Measurements from ENCODE around the gene PPFIA4. TPM values are rescaled to one million over a fixed set of nuclear protein-coding genes. Genes with fewer than 3 reads are reported as not detected.

Gene PPFIA4
- total RNA-seq, 1 experiment from 2014 or later: 21.1 TPM

DNA sequence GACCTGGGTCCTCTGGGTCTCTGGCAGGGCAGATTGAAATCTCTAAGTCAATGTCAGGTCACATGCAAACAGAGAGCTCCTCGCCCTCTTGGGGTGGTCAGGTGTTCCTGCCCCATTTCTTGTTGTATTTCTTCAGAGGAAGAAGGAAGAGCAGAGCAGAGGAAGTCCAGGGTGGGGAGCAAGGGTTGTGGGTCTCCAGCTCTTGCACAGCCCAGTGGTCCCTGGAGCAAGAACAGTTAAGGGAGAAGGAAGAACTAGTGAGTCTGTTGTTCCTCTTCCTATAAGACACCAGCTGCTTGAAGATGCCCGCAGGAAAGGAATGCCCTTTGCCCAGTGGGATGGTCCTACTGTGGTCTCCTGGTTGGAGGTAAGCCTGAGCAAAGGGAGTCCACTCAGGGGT lies 33.2 kb downstream of the PPFIA4 start:
- TF ChIP-seq ELF4 (CRISPR knock-in tag; IDR thresholded peaks at IDR 0.05; ENCODE audit: low read depth) (no peak), HMGXB4 (CRISPR knock-in tag; IDR thresholded peaks at IDR 0.05) (no peak), GABPB1 (CRISPR knock-in tag; IDR thresholded peaks at IDR 0.05) (no peak), TP53 (CRISPR knock-in tag; IDR thresholded peaks at IDR 0.05) (no peak), CREB1 (CRISPR knock-in tag; IDR thresholded peaks at IDR 0.05) (no peak), NR2C2 (CRISPR knock-in tag; IDR thresholded peaks at IDR 0.05) (no peak), JAZF1 (CRISPR knock-in tag; IDR thresholded peaks at IDR 0.05) (no peak), ZNF138 (CRISPR knock-in tag; conservative IDR thresholded peaks at IDR 0.05) (no peak), FOXP4 (CRISPR knock-in tag; IDR thresholded peaks at IDR 0.05) (no peak), MYBL2 (CRISPR knock-in tag; IDR thresholded peaks at IDR 0.05) (no peak), CBFB (CRISPR knock-in tag; IDR thresholded peaks at IDR 0.05; ENCODE audit: low read depth) (no peak), KAT7 (CRISPR knock-in tag; IDR thresholded peaks at IDR 0.05; ENCODE audit: borderline replicate concordance) (no peak), HMGA2 (CRISPR knock-in tag; IDR thresholded peaks at IDR 0.05) (no peak), GRHL2 (CRISPR knock-in tag; IDR thresholded peaks at IDR 0.05; ENCODE audit: insufficient replicate concordance, severe bottlenecking) (no peak), MLX (CRISPR knock-in tag; IDR thresholded peaks at IDR 0.05) (no peak)
- ChIA-PET POLR2A (no interaction called here), CTCF (interaction anchor here (0.7 to 8.8 kb wide), 7 partner anchors 11 to 208 kb away, joined by 3 to 61 read pairs (median 4); no protein-coding TSS in a partner anchor)
- no peak for ATAC-seq
- H3K27me3 Mint-ChIP-seq (ENCODE audit: low read depth): no peaks in the 10 kb centered on the region
- no peak overlapping the region for H3K27ac Mint-ChIP-seq
- H3K9me3 Mint-ChIP-seq: peaks cover 5% of the 10 kb centered on the region
- H3K4me3 Mint-ChIP-seq: no peak overlapping the region
- peaks cover 44% of the 10 kb centered on the region for H3K36me3 Mint-ChIP-seq
- peaks cover 20% of the 10 kb centered on the region for H3K4me1 Mint-ChIP-seq
- no peak for DNase-seq (ENCODE audit: low spot score)

DNA sequence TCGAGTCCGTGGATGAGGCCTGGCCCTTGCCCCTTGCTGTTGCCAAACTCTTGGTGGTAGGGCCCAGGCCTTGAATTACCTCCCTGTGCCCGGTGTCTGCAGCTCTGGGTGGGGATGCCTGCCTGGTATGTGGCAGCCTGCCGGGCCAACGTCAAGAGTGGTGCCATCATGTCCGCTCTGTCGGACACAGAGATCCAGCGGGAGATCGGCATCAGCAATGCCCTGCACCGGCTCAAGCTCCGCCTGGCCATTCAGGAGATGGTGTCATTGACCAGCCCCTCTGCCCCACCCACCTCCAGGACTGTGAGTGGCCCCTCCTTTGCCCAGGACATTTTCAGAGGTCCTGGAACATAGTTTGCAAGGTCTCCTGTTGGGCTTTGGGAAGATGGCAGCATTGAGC lies 33.8 kb downstream of the PPFIA4 start:
- H3K27me3 Mint-ChIP-seq (ENCODE audit: low read depth): no peaks in the 10 kb centered on the region
- ATAC-seq (no peak), DNase-seq (ENCODE audit: low spot score) (no peak)
- peaks cover 14% of the 10 kb centered on the region for H3K4me1 Mint-ChIP-seq
- no peak overlapping the region for H3K27ac Mint-ChIP-seq
- H3K9me3 Mint-ChIP-seq: peaks cover 5% of the 10 kb centered on the region
- H3K4me3 Mint-ChIP-seq: no peak overlapping the region
- ChIA-PET POLR2A (no interaction called here), CTCF (interaction anchor here (14.4 kb wide), 1 partner anchor 20 kb away, joined by 121 read pairs; no protein-coding TSS in a partner anchor)
- H3K36me3 Mint-ChIP-seq: peaks cover 44% of the 10 kb centered on the region
- TF ChIP-seq NFE2L1 (CRISPR knock-in tag; IDR thresholded peaks at IDR 0.05) (no peak), TEAD1 (CRISPR knock-in tag; IDR thresholded peaks at IDR 0.05) (no peak), ATF1 (CRISPR knock-in tag; IDR thresholded peaks at IDR 0.05) (no peak), SMAD4 (CRISPR knock-in tag; IDR thresholded peaks at IDR 0.05) (no peak), IRF2 (CRISPR knock-in tag; IDR thresholded peaks at IDR 0.05; ENCODE audit: borderline replicate concordance, low read depth) (no peak), SMAD3 (CRISPR knock-in tag; IDR thresholded peaks at IDR 0.05; ENCODE audit: borderline replicate concordance) (no peak), CREM (CRISPR knock-in tag; IDR thresholded peaks at IDR 0.05) (no peak), SOX15 (CRISPR knock-in tag; IDR thresholded peaks at IDR 0.05) (no peak), KAT7 (CRISPR knock-in tag; IDR thresholded peaks at IDR 0.05; ENCODE audit: borderline replicate concordance) (no peak), FOXP1 (CRISPR knock-in tag; IDR thresholded peaks at IDR 0.05; ENCODE audit: borderline replicate concordance) (no peak), ZNF121 (CRISPR knock-in tag; IDR thresholded peaks at IDR 0.05) (no peak), ZNF138 (CRISPR knock-in tag; conservative IDR thresholded peaks at IDR 0.05) (no peak)
- TF ChIP-seq, protein P1, sequence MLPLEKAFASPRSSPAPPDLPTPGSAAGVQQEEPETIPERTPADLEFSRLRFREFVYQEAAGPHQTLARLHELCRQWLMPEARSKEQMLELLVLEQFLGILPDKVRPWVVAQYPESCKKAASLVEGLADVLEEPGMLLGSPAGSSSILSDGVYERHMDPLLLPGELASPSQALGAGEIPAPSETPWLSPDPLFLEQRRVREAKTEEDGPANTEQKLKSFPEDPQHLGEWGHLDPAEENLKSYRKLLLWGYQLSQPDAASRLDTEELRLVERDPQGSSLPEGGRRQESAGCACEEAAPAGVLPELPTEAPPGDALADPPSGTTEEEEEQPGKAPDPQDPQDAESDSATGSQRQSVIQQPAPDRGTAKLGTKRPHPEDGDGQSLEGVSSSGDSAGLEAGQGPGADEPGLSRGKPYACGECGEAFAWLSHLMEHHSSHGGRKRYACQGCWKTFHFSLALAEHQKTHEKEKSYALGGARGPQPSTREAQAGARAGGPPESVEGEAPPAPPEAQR (CRISPR knock-in tag; IDR thresholded peaks at IDR 0.05): no peak
- TF ChIP-seq, protein P2, sequence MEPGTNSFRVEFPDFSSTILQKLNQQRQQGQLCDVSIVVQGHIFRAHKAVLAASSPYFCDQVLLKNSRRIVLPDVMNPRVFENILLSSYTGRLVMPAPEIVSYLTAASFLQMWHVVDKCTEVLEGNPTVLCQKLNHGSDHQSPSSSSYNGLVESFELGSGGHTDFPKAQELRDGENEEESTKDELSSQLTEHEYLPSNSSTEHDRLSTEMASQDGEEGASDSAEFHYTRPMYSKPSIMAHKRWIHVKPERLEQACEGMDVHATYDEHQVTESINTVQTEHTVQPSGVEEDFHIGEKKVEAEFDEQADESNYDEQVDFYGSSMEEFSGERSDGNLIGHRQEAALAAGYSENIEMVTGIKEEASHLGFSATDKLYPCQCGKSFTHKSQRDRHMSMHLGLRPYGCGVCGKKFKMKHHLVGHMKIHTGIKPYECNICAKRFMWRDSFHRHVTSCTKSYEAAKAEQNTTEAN (CRISPR knock-in tag; IDR thresholded peaks at IDR 0.05): no peak
